ENCODE measurements around the gene USP32.

GRCh38 chr17:60165971-60166370 lies 226.0 kb downstream of the USP32 start:
- TF ChIP-seq CTCF (IDR thresholded peaks at IDR 0.05) (no peak), EZH2 (IDR thresholded peaks at IDR 0.05; ENCODE audit: borderline replicate concordance, insufficient read depth, low read depth, low read length, poor library complexity, severe bottlenecking) (no peak)

Measured in B cell (primary cell).